GM21381 (cell line): Measurements from ENCODE around the gene MBD3L1.

Experiments used
- ATAC-seq: cut with Tn5 transposase; IDR thresholded peaks from one replicate; pipeline ENCODE4 v1.9.1; 2021; ENCODE audit warnings: mild to moderate bottlenecking, moderate library complexity; ENCODE audit not compliant: unreplicated experiment

MBD3L1 gene

GRCh38 chr19:8880868-8881488, 48.8 kb downstream of the MBD3L1 start:
- ATAC-seq: no peak

GRCh38 chr19:8881512-8881911, 49.3 kb downstream of the MBD3L1 start:
- ATAC-seq: no peak

- no peak for ATAC-seq
Measured at GRCh38 chr19:8884416-8884815, 52.2 kb downstream of the MBD3L1 start.

- no peak for ATAC-seq
Measured at GRCh38 chr19:8887364-8887763, 55.2 kb downstream of the MBD3L1 start.

GRCh38 chr19:8890260-8890659, 58.1 kb downstream of the MBD3L1 start:
- ATAC-seq: no peak
